Stimulated activated CD8-positive, alpha-beta memory T cell treated with anti-CD3 and anti-CD28 coated beads, Interleukin-4, amount 100 ng/mL, for 48 hours (primary cell): Measurements from ENCODE around the gene PSMB3.
"Not testable (repeated sequence)": the region's sequence is repeated elsewhere in the genome, so short reads cannot be mapped to it uniquely, and the experiment has no call there.

Experiments used
- DNase-seq: peaks from one replicate; pipeline ENCODE4 v3.0.0-alpha.2; 2020

The PSMB3 gene

DNA sequence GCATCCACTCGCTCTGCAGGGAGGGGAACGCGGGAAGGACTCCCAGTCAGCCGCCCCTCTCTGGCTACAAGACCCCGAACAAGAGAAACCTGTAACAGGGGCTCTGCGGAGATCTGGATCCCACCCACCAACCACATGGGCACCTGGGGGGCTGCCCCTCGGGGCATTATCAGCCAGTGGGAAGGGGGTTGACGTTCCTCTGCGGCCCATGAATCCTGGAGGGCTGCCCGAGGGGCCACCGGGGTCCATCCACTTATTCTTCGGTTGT lies 2.6 kb upstream of the PSMB3 start:
- DNase-seq, result no peak

GRCh38 chr17:38750312-38751121 lies 2.0 kb upstream of the PSMB3 start:
- no peak for DNase-seq

DNA sequence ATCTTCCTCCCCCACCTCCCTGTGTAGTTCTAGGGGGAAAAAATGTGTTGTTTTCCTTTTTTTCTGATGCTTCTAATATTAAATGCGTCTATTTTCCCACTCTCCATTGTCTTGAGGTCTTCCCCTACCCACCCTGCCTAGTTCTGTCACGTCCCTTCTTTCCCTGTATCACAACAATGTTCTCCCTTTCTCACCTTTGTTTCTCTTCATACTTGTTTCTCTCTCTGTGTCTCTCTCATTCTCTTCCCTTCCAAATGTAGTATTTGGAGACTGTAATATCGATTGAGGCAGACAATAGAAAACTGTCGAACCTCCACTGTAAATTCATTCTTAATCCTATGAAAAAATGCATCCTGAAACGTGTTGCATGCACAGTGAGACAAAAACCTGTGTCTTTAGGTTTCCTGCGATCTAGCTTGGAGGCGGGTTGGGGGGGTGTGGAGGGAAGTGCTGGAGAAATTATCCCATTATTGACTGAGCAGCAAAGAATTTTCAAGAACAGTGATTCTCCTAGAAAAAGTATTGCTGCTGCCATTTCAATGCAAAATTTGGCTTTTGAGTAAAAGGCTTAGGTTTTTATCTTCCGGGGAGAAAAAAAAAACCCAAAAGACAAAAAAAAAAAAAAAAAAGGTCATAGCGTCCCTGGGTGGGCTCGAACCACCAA lies 1.3 kb upstream of the PSMB3 start:
- DNase-seq, result no peak

DNA sequence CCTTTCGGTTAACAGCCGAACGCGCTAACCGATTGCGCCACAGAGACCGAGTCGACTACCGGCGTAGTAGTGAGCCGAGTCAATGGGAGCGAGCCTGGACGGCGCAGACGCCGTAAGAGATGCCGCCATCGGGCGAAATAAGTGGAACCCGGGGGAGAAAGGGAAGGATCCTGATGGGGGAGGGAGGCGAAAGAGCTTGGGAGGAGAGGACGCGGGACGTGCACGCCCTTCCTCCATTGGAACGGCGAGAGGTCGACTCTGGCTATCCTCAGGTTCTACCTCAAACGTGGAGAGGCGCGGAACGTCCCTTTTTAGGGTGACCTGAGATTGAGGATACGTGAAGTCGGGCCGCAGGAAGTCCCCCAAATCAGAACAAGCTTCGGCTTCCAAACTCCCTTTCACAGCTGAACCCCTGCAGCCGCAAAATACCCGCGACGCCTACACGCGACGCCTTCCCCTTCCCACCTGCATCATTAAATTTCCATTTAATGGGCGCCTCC lies 683 bp upstream of the PSMB3 start:
- peak; percentile 95 for DNase-seq

- no peak for DNase-seq
Measured at GRCh38 chr17:38753071-38753506, 548 bp downstream of the PSMB3 start.

- peak; percentile 53 for DNase-seq
Measured at GRCh38 chr17:38761612-38762011, 9.1 kb downstream of the PSMB3 start.

DNA sequence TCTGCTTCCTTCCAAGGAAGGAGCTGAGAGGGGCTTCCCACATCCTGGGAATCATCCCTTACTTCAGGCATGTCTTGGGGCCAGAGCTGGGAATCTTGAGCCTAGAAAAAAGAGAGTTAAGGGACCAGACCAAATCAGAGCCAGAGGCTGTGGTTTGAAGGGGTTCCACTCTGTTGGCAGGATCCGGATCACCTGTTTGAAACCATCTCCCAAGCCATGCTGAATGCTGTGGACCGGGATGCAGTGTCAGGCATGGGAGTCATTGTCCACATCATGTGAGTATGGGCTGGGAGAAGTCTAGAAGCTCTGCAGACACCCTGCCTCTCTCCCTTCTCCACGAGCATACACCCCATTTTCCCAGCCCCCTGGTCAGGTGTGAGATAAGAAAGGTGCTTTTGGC lies 9.7 kb downstream of the PSMB3 start:
- no peak for DNase-seq

DNA sequence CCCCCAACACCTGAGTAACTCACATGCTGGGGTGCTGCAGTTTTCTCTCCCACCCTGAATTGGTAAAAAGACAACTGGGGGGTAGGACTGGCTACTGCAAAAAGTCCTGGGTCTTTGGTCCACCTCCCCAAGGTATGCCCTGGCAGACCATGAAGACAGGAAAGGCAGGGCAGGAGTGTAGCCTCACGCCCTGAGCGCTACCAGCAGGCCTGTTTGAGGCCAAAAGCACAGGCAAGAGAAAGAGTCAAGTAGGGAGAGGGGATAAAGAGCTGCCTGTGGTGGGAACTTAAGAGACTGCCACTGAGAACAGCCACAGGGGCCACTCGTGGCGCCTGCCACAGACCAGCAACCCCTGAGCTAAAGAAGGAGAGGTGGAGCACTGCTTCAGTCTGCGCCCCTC lies 13.8 kb downstream of the PSMB3 start:
- DNase-seq, result no peak

GRCh38 chr17:38768417-38768816 lies 15.9 kb downstream of the PSMB3 start:
- no peak for DNase-seq

DNA sequence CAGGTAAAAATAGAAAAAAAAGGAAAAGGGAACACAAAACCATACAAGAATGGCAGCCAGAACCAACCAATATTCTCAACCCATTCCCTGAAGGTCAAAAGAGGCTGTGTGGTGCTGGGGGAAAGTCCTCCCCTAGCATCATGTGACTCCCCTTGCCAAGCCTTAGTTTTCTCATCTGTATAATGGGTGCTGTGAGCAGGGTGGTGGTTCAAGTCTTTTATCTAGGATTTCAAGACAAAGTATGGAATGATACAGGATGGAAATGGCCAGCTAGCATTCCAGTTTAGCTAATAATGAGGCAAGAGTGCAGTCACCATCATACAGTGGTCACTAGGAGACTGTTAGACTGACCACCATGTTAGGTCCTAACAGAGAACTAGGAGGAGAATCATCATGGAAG lies 20.7 kb downstream of the PSMB3 start:
- no peak for DNase-seq

DNA sequence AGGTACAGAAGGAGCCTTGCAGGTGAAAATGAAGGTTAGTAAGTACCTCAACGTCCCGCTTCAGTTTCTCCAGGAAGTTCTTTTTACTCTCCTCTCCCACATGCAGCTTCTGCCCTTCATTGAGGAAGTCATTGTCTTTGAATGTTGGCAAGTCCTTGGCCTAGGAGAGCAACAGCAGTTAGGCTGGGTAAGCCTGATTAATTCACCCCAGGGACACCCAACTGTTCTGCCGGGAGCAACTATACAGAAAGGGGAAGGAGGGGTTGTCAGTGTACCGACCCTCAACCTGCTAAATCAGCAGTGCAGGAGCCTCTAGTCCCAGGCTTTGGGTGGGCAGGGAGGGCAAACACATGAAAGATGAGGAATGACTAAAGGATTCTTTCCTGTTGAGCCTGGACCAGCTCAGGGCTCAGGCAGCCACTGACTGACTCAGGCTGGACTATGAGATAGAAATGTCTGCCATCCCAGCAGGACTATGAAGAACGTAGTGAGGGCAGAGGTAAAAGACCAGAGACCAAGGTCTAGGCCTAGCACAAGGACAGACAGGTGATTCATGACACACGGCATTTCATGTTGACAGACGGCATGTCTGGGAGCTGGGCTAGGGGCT lies 25.2 kb downstream of the PSMB3 start:
- DNase-seq, result no peak

- no peak for DNase-seq
Measured at GRCh38 chr17:38779965-38780752, 27.6 kb downstream of the PSMB3 start.

- no peak for DNase-seq
Measured at GRCh38 chr17:38783227-38783626, 30.7 kb downstream of the PSMB3 start.

- no peak for DNase-seq
Measured at GRCh38 chr17:38786372-38786771, 33.8 kb downstream of the PSMB3 start.

DNA sequence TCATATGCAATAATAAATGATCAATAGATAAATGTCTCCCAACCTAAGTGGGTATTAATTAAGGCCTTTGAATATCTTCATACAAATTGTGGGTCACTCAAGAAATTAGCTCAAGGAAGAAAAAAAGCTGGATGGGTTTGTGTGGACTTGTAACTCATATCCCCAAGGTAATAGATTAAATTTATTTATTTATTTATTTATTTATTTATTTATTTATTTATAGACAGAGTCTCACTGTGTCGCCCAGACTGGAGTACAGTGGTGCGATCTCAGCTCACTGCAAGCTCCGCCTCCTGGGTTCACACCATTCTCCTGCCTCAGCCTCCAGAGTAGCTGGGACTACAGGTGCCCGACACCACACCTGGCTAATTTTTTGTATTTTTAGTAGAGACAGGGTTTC lies 35.5 kb downstream of the PSMB3 start:
- not testable (repeated sequence) for DNase-seq

- DNase-seq, result no peak
Measured at GRCh38 chr17:38789185-38789584, 36.6 kb downstream of the PSMB3 start.

- not testable (repeated sequence) for DNase-seq
Measured at GRCh38 chr17:38790148-38790707, 37.7 kb downstream of the PSMB3 start.

DNA sequence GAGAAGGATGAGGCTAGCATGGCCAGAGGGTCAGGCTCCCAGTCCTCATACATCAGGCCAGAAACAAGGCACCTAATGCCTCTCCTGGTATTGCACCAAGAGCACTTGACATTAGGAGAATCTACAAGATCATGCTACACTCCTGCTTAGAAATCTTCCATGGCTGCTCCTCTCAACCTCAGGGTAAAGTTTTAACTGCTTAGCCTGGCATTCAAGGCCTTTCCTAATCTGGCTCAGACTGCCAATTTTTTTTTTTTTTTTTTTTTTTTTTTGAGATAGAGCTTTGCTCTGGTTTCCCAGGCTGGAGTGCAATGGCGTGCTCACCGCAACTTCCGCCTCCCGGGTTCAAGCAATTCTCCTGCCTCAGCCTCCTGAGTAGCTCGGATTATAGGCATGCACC lies 38.6 kb downstream of the PSMB3 start:
- DNase-seq, result no peak

GRCh38 chr17:38794221-38794620 lies 41.7 kb downstream of the PSMB3 start:
- DNase-seq, result no peak

DNA sequence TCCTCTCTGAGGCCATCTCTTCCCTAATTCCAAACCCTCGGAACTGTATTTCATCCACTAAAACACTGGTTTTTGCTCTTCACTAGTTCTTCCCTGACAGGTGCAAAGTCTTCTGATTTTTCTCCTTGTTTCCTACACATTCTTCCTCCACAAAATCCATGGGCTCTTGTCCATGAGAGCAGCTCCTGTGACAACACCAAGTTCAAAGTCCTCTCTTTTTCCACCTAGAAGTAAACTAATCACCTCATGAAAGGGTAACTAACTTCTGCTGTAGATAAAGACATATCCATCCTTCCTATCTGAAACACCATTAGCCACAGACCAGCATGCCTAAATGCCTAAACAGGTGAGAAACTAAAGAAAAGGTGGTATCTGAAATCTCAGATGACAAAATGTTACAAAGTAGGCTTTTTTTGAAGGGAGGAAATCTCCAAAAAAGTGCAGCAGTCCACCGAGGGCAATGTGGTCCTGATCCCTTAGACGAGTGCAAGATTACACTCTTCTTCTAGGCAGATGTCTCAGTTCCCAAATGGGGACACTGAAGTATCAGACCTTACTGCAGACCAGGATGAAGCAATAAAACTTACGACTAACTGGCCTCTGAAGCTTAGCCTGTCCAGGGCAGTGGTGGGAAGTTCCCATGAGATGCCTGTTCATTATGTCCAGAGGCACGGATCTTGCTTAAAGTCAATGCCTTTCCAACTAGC lies 44.1 kb downstream of the PSMB3 start:
- DNase-seq, result no peak

GRCh38 chr17:38797158-38797490 lies 44.6 kb downstream of the PSMB3 start:
- DNase-seq, result no peak

GRCh38 chr17:38797828-38798227 lies 45.3 kb downstream of the PSMB3 start:
- no peak for DNase-seq
